GM18502 (cell line): ENCODE results near the gene CTIF.
"Not testable (repeated sequence)": the region's sequence is repeated elsewhere in the genome, so short reads cannot be mapped to it uniquely, and the experiment has no call there.

Experiments used
- ATAC-seq: cut with Tn5 transposase; IDR thresholded peaks from one replicate; pipeline ENCODE4 v1.9.1; 2021; ENCODE audit warnings: mild to moderate bottlenecking; ENCODE audit not compliant: unreplicated experiment, poor library complexity

Gene CTIF

GRCh38 chr18:48638451-48638850 is 99.6 kb downstream of the CTIF start:
- no peak for ATAC-seq

GRCh38 chr18:48638896-48639771 is 100.3 kb downstream of the CTIF start:
- no peak for ATAC-seq

- no peak for ATAC-seq
Observed at GRCh38 chr18:48639772-48640432, 101.1 kb downstream of the CTIF start.

GRCh38 chr18:48640566-48641270 is 101.9 kb downstream of the CTIF start:
- ATAC-seq, result no peak

GRCh38 chr18:48641981-48642380 is 103.2 kb downstream of the CTIF start:
- no peak for ATAC-seq

- ATAC-seq, result no peak
Observed at GRCh38 chr18:48642503-48642902, 103.7 kb downstream of the CTIF start.

- ATAC-seq, result no peak
Observed at GRCh38 chr18:48643262-48643661, 104.4 kb downstream of the CTIF start.

- no peak for ATAC-seq
Observed at GRCh38 chr18:48644029-48644428, 105.2 kb downstream of the CTIF start.

GRCh38 chr18:48645427-48646002 is 106.7 kb downstream of the CTIF start:
- ATAC-seq, result no peak

- ATAC-seq, result no peak
Observed at GRCh38 chr18:48646976-48647375, 108.1 kb downstream of the CTIF start.

GRCh38 chr18:48649231-48649630 is 110.4 kb downstream of the CTIF start:
- no peak for ATAC-seq

GRCh38 chr18:48654591-48654990 is 115.8 kb downstream of the CTIF start:
- ATAC-seq, result not testable (repeated sequence)

- no peak for ATAC-seq
Observed at GRCh38 chr18:48655508-48655907, 116.7 kb downstream of the CTIF start.

- ATAC-seq, result no peak
Observed at GRCh38 chr18:48656176-48656575, 117.3 kb downstream of the CTIF start.

GRCh38 chr18:48656582-48656981 is 117.8 kb downstream of the CTIF start:
- ATAC-seq, result no peak

- ATAC-seq, result no peak
Observed at GRCh38 chr18:48657447-48658120, 118.8 kb downstream of the CTIF start.

GRCh38 chr18:48658721-48659120 is 119.9 kb downstream of the CTIF start:
- no peak for ATAC-seq

- no peak for ATAC-seq
Observed at GRCh38 chr18:48659188-48660009, 120.6 kb downstream of the CTIF start.
